Measurements from ENCODE around the gene IL1RAP.

The IL1RAP gene

DNA sequence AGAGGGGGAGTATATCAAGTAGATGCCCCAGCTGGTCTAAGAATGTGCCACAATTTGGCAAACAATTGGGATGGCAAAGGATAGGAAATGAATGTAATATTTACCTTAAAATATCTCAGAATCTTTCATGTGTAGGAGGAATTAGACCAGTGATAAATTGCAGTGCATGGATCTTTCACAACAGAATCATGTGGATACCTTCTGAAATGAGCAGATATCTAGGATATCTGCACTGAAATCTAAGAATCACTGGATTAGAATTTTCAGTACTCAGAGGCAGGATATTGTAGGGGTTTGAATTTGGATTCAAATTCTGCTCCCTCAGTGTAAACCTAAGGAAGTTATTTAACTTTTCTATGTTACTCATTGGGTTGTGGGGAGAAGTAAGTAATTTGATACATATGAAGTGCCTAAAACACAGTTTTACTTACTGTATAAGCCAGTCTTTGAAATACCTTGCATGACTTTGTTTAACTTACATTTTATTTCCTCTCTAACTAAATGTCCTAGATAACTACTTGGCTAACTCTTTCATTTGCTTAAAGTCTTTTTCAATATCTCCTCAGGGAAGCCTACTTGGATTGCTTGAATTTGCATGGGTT is 8.8 kb downstream of the IL1RAP start:
- H3K4me3 ChIP-seq (ENCODE audit: low read length), result no peak overlapping the region
- TF ChIP-seq ZNF274 (IDR thresholded peaks at IDR 0.05; ENCODE audit: low read depth, low read length), result no peak

DNA sequence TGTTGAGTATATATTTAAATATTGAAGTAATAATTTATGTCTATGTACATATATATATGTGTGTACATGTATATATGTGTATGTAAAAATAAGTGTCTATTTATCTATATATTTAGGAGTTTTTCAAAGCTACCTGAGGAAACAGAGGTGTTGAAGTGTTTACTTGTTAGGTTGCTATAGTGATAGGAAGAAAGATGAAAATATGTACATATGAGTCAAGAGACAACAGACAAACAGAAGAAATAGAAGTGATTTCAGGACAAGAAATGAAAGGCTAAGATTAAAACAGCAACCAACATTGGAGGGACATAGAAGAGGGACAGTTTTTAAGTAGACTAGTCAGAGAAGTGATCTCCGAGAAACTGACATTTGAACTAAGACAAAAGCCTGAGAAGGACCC is 11.1 kb downstream of the IL1RAP start:
- no peak overlapping the region for H3K4me3 ChIP-seq (ENCODE audit: low read length)
- TF ChIP-seq ZNF274 (IDR thresholded peaks at IDR 0.05; ENCODE audit: low read depth, low read length), result no peak

GRCh38 chr3:190525634-190526033 is 11.7 kb downstream of the IL1RAP start:
- no peak overlapping the region for H3K4me3 ChIP-seq (ENCODE audit: low read length)
- TF ChIP-seq ZNF274 (IDR thresholded peaks at IDR 0.05; ENCODE audit: low read depth, low read length), result no peak

DNA sequence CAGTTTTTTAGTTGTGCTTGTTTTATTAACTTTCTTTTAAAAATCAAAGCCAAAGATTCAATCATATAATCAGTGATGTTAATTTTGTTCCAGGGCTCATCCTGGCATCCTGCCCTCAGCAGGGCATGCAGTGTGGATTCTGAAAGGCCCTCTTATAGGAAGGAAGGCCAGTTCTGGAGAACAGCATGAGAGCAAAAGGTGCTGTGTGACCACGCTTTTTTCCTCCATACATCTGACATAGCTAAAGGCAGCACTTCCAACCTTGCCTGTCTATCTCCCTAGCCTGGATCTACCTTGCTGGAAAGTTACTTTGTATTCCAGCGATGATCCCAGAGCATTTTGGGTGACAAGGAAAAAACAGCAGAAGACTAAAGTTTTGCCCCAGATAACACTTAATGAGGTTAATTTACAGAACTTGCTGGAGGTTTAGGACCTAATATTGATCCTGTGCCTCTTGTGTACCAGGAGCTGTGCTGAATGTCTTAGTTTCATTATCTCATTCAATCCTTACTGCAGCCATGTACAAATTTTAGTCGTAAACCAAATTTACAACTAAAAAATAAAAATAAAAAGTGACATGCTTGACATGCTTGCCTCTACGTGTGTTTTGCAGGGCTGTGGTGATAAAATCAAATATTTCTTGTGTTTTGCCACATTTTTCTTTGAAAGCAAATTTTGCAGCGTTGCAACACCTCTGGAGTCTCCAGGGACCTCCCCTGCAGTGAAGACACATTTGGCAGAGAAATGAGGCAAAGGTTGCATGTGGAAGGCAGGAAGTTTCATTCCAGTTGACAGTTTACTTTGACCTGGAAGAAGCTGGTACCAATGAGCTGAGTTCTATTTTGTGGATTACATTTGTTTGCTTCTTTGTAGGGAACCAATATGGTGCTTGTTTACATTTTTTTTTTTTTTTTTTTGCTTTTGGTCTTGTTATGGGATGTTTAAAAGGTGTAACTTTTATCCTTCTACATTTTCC is 13.2 kb downstream of the IL1RAP start:
- no peak for TF ChIP-seq ZNF274 (IDR thresholded peaks at IDR 0.05; ENCODE audit: low read depth, low read length)
- H3K4me3 ChIP-seq (ENCODE audit: low read length), result no peak overlapping the region

DNA sequence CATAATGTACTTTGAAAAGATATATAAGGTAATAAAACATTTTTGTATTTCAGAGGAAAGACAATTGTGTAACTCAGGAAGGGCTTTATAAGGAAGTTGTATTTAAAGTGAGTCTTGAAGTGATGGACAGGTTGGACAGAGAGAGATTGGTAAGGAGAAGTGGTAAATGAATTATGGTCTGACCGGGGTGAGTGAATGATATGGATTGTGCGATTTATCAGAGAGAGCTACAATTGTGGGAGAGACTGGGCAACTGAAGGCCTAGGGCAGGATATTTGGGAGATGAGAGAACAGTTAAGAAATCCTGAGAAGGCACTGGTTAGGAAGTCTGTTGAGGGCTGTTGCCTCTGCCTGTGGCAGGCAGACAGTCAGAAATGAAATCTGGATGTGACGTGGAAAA is 14.8 kb downstream of the IL1RAP start:
- TF ChIP-seq ZNF274 (IDR thresholded peaks at IDR 0.05; ENCODE audit: low read depth, low read length), result no peak
- H3K4me3 ChIP-seq (ENCODE audit: low read length), result no peak overlapping the region

- H3K4me3 ChIP-seq (ENCODE audit: low read length), result no peak overlapping the region
- no peak for TF ChIP-seq ZNF274 (IDR thresholded peaks at IDR 0.05; ENCODE audit: low read depth, low read length)
These were observed 17.5 kb downstream of the IL1RAP start for GRCh38 chr3:190531406-190531805.

DNA sequence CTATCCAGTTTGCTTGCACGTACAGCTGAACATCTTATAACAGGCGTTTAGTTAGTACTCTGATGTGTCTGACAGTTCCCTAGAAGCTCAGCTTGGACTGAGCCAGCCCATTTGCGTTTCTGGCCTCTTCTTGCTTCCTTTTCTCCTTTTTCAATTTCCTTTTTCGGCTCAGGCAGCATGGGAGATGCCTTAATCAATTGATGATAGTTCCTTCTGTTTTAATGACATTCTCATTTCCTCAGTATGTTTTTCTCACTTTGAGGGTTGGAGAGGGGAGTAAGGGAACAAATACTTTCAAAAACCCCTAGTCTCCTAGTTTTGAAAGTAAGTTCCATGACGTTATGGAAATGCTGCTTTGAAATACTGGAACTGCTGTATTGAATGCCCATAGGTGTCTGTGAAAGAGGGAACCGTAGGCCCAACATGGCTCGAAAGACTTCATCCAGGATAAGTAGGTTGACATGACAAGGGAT is 18.9 kb downstream of the IL1RAP start:
- no peak for TF ChIP-seq ZNF274 (IDR thresholded peaks at IDR 0.05; ENCODE audit: low read depth, low read length)
- H3K4me3 ChIP-seq (ENCODE audit: low read length), result no peak overlapping the region

DNA sequence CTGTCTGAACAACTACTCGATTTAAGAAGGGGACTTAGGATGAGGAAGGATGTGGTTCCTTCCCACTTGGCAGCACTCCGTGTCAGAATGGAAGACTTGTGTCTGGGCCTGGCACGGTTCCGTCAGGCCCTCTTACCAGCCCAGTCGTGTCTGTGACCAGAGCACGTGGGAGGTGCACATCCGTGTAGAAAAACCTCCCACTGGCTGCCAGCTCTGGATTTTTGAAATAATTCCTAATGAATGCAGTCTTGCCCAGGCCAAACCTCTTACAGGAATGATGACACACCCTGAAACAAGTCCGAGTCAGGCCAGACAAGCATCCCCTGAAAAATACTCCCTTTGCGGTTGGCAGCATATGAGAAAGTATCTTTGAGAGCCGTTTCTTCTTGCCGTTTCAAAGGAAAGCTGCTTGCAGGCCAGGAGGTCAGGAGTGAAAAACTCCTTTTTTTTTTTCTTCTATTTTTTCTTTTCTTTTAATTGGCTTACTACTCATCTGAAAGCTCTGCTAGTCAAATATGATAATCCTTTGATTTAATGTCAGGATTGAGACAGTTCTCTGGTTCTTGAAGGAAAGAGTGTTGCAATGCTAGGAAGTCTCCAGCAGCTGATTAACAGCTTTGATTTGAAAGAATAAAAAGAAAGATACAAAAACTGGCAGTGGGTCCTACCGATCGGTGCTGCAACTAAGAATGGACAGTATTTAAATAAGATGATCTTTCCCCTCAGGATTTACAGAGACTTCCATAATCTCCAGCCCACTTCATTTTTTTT is 19.8 kb downstream of the IL1RAP start:
- no peak overlapping the region for H3K4me3 ChIP-seq (ENCODE audit: low read length)
- no peak for TF ChIP-seq ZNF274 (IDR thresholded peaks at IDR 0.05; ENCODE audit: low read depth, low read length)

DNA sequence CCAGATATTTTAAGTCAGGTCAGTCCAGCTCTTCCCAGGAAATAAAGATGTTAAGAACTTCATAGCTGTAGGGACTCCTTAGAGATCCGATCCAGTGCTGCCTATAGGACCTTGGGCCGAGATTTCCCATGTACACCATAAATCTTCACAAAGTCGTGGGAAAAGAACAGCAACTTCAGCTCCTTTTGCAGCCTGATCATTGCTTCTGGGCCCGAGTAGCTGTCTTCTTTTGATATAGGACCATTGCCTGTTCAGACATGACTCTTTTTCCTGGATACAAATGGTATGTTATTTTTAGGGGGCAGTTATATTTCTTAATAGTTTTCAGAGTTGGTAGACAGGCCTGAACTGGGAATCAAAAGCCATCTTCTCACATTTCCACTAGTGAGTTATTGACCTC is 20.5 kb downstream of the IL1RAP start:
- no peak overlapping the region for H3K4me3 ChIP-seq (ENCODE audit: low read length)
- TF ChIP-seq ZNF274 (IDR thresholded peaks at IDR 0.05; ENCODE audit: low read depth, low read length), result no peak

GRCh38 chr3:190534986-190535385 is 21.1 kb downstream of the IL1RAP start:
- no peak overlapping the region for H3K4me3 ChIP-seq (ENCODE audit: low read length)
- TF ChIP-seq ZNF274 (IDR thresholded peaks at IDR 0.05; ENCODE audit: low read depth, low read length), result no peak

GRCh38 chr3:190537146-190537545 is 23.3 kb downstream of the IL1RAP start:
- no peak for TF ChIP-seq ZNF274 (IDR thresholded peaks at IDR 0.05; ENCODE audit: low read depth, low read length)
- no peak overlapping the region for H3K4me3 ChIP-seq (ENCODE audit: low read length)

- TF ChIP-seq ZNF274 (IDR thresholded peaks at IDR 0.05; ENCODE audit: low read depth, low read length), result no peak
These were observed 24.4 kb downstream of the IL1RAP start for GRCh38 chr3:190538288-190538687.

GRCh38 chr3:190539526-190539925 is 25.6 kb downstream of the IL1RAP start:
- no peak overlapping the region for H3K4me3 ChIP-seq (ENCODE audit: low read length)
- TF ChIP-seq ZNF274 (IDR thresholded peaks at IDR 0.05; ENCODE audit: low read depth, low read length), result no peak

More at GRCh38 chr3:190538288-190538687, 24.4 kb downstream of the IL1RAP start:
- no peak overlapping the region for H3K4me3 ChIP-seq (ENCODE audit: low read length)

- no peak overlapping the region for H3K4me3 ChIP-seq (ENCODE audit: low read length)
- no peak for TF ChIP-seq ZNF274 (IDR thresholded peaks at IDR 0.05; ENCODE audit: low read depth, low read length)
These were observed 27.1 kb downstream of the IL1RAP start for GRCh38 chr3:190541008-190541407.

All from GM08714 (cell line).